ENCODE data around the gene AHRR. TPM values are rescaled to one million over a fixed set of nuclear protein-coding genes. Genes with fewer than 3 reads are reported as not detected.
"Not testable (repeated sequence)": the region's sequence is repeated elsewhere in the genome, so short reads cannot be mapped to it uniquely, and the experiment has no call there.

The AHRR gene
- total RNA-seq, 6 experiments from 2014 or later: 30.9 to 55.7 (median 51.9) TPM

DNA sequence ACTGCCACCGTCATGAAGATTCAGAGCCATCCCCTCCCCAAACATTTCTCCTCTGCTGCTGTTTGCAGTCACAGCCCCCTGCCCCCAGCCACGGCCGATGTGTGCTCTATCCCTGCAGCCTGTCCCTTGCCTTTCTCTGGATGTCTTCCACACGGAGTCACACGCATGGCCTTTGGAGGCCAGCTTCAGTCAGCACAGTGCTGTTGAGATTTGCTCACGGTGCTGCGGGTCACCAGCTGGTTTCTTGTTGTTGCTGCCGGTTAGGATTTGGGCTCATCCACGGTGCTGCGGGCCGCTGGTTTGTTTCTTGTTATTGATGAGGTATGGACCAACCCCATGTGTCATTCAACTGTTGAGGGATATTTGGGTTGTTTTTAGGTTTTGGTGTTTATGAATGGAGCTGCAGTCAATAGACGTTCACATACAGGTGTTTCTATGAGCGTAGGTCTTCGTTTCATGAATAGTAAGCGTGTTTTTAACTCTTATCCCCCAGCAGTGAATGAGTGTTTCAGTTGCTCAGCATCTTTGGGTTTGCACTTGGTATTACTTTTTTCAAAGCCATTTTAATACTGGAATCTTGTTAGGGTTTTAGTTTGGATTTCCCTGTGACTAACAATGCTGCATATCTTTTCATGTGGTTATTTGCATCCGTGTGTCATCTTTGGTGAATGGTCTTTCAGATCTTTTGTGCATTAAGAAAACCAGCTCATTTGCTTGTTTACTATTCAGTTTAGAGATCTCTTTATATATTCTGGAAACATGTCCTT lies 57.6 kb downstream of the AHRR start:
- H3K27me3 Mint-ChIP-seq (ENCODE audit: insufficient read depth): peaks cover 8% of the 10 kb centered on the region
- H3K27ac Mint-ChIP-seq: peak overlapping the region; percentile 95
- H3K9me3 Mint-ChIP-seq: peaks cover 12% of the 10 kb centered on the region
- H3K4me1 Mint-ChIP-seq (ENCODE audit: low read depth): peaks cover 72% of the 10 kb centered on the region
- peak overlapping the region; percentile 64 for H3K4me3 Mint-ChIP-seq
- peaks cover 61% of the 10 kb centered on the region for H3K36me3 Mint-ChIP-seq (ENCODE audit: low read depth)
- peak; percentile 63 for DNase-seq
- TF ChIP-seq, protein P1, sequence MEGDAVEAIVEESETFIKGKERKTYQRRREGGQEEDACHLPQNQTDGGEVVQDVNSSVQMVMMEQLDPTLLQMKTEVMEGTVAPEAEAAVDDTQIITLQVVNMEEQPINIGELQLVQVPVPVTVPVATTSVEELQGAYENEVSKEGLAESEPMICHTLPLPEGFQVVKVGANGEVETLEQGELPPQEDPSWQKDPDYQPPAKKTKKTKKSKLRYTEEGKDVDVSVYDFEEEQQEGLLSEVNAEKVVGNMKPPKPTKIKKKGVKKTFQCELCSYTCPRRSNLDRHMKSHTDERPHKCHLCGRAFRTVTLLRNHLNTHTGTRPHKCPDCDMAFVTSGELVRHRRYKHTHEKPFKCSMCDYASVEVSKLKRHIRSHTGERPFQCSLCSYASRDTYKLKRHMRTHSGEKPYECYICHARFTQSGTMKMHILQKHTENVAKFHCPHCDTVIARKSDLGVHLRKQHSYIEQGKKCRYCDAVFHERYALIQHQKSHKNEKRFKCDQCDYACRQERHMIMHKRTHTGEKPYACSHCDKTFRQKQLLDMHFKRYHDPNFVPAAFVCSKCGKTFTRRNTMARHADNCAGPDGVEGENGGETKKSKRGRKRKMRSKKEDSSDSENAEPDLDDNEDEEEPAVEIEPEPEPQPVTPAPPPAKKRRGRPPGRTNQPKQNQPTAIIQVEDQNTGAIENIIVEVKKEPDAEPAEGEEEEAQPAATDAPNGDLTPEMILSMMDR (IDR thresholded peaks at IDR 0.05): no peak

GRCh38 chr5:380701-381309 lies 59.3 kb downstream of the AHRR start:
- Mint-ChIP-seq H3K36me3 (ENCODE audit: low read depth) (peaks cover 77% of the 10 kb centered on the region), H3K27me3 (ENCODE audit: insufficient read depth) (peaks cover 8% of the 10 kb centered on the region; the same call in 1 of the 2 replicates), H3K27ac (peak overlapping the region; percentile 19; the same call in 1 of the 2 replicates), H3K9me3 (peaks cover 19% of the 10 kb centered on the region), H3K4me1 (ENCODE audit: low read depth) (peaks cover 65% of the 10 kb centered on the region), H3K4me3 (no peak overlapping the region)
- DNase-seq: no peak
- TF ChIP-seq, protein P1 (IDR thresholded peaks at IDR 0.05): no peak

- DNase-seq: no peak
- peaks cover 84% of the 10 kb centered on the region for H3K36me3 Mint-ChIP-seq (ENCODE audit: low read depth)
- peaks cover 63% of the 10 kb centered on the region for H3K4me1 Mint-ChIP-seq (ENCODE audit: low read depth)
- H3K27me3 Mint-ChIP-seq (ENCODE audit: insufficient read depth): peaks cover 5% of the 10 kb centered on the region
- H3K9me3 Mint-ChIP-seq: peaks cover 23% of the 10 kb centered on the region
- no peak overlapping the region for H3K4me3 Mint-ChIP-seq
- no peak overlapping the region for H3K27ac Mint-ChIP-seq
- TF ChIP-seq, protein P1 (IDR thresholded peaks at IDR 0.05): no peak
Observed at GRCh38 chr5:383066-383465, 61.6 kb downstream of the AHRR start.

GRCh38 chr5:383621-384020 lies 62.1 kb downstream of the AHRR start:
- no peak overlapping the region for H3K27ac Mint-ChIP-seq

DNA sequence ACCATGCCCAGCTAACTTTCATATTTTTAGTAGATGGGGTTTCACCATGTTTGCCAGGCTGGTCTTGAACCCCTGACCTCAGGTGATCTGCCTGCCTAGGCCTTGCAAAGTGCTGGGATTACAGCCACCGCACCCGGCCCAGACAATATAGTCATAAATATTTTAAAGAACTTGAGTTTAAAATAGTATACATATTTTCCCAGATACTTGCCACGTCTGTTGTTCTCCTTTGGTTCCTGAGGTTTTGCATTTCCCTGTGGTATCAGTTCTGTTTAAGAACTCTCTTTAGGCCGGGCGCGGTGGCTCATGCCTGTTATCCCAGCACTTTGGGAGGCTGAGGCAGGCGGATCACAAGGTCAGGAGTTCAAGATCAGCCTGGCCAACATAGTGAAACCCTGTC lies 63.1 kb downstream of the AHRR start:
- H3K27me3 Mint-ChIP-seq (ENCODE audit: insufficient read depth); H3K27ac Mint-ChIP-seq; H3K4me3 Mint-ChIP-seq; DNase-seq: not testable (repeated sequence)
- H3K36me3 Mint-ChIP-seq (ENCODE audit: low read depth): peaks cover 77% of the 10 kb centered on the region
- H3K4me1 Mint-ChIP-seq (ENCODE audit: low read depth): peaks cover 48% of the 10 kb centered on the region
- peaks cover 23% of the 10 kb centered on the region for H3K9me3 Mint-ChIP-seq

More at GRCh38 chr5:383621-384020, 62.1 kb downstream of the AHRR start:
- no peak for DNase-seq
- Mint-ChIP-seq H3K4me1 (ENCODE audit: low read depth) (peaks cover 58% of the 10 kb centered on the region), H3K36me3 (ENCODE audit: low read depth) (peaks cover 84% of the 10 kb centered on the region), H3K27me3 (ENCODE audit: insufficient read depth) (peaks cover 6% of the 10 kb centered on the region), H3K9me3 (peaks cover 23% of the 10 kb centered on the region), H3K4me3 (no peak overlapping the region)
- TF ChIP-seq, protein P1 (IDR thresholded peaks at IDR 0.05): no peak

DNA sequence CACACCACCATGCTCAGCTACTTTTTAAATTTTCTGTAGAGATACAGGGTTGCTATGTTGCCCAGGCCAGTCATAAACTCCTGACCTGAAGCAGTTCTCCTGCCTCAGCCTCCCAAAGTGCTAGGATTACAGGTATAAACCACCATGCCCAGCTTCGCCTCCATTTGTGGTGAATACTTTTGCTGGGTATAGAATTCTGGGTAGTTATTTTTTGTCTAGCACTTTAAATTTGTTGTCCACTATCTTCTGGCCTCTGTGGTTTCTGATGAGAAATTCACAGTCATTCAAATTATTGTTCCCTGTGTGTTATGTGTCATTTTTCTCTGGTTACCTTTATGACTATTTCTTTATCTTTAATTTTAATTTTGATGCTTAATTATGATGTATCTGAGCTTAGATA lies 63.8 kb downstream of the AHRR start:
- Mint-ChIP-seq H3K4me3 (no peak overlapping the region), H3K36me3 (ENCODE audit: low read depth) (peaks cover 81% of the 10 kb centered on the region), H3K27ac (no peak overlapping the region), H3K27me3 (ENCODE audit: insufficient read depth) (peaks cover 8% of the 10 kb centered on the region), H3K4me1 (ENCODE audit: low read depth) (peaks cover 44% of the 10 kb centered on the region), H3K9me3 (peaks cover 29% of the 10 kb centered on the region)
- TF ChIP-seq, protein P1 (IDR thresholded peaks at IDR 0.05): no peak
- no peak for DNase-seq

All from HFFc6 (cell line).